DOHH2 (cell line): ENCODE data around the gene LANCL3.

Source experiments
- CTCF ChIP-seq: fragments of 200-600 bp; sonication (generic); IDR thresholded peaks from one replicate; pipeline ENCODE4 v1.5.1; 2014; ENCODE audit warnings: antibody characterized with exemption, mild to moderate bottlenecking, low read depth, low read length; ENCODE audit not compliant: poor library complexity, severe bottlenecking
- EZH2phosphoT487 ChIP-seq: fragments of 200-600 bp; sonication (generic); IDR thresholded peaks from 2 replicates; pipeline ENCODE4 v1.6.1; 2017; ENCODE audit warnings: borderline replicate concordance, mild to moderate bottlenecking, antibody characterized with exemption, low read length, moderate library complexity, mixed read lengths

- TF ChIP-seq CTCF (no peak), EZH2phosphoT487 (no peak)
These were observed 113.0 kb downstream of the LANCL3 start for GRCh38 chrX:37684426-37684825.
